Measurements from ENCODE around the gene GCLC. TPM values are rescaled to one million over a fixed set of nuclear protein-coding genes. Genes with fewer than 3 reads are reported as not detected.

The GCLC gene
- total RNA-seq, 1 experiment from 2014 or later: 47.1 TPM

- H3K36me3 Mint-ChIP-seq: no peaks in the 10 kb centered on the region
- ChIA-PET POLR2A (no interaction called here), CTCF (interaction anchor here (1.0 to 1.8 kb wide), 2 partner anchors 246 to 308 kb away, joined by 4 to 5 read pairs; no protein-coding TSS in a partner anchor)
- no peak for ATAC-seq
- no peaks in the 10 kb centered on the region for H3K4me1 Mint-ChIP-seq
- no peak for TF ChIP-seq ZNF425 (CRISPR knock-in tag; conservative IDR thresholded peaks at IDR 0.05)
- no peak overlapping the region for H3K4me3 Mint-ChIP-seq
- no peaks in the 10 kb centered on the region for H3K27me3 Mint-ChIP-seq (ENCODE audit: low read depth)
- no peak for DNase-seq (ENCODE audit: low spot score)
- no peak overlapping the region for H3K27ac Mint-ChIP-seq
- H3K9me3 Mint-ChIP-seq: no peaks in the 10 kb centered on the region
These were observed 65.0 kb downstream of the GCLC start for GRCh38 chr6:53479871-53480270.

GRCh38 chr6:53476964-53477363, 67.9 kb downstream of the GCLC start:
- CTCF ChIA-PET: no interaction called here
- POLR2A ChIA-PET: no interaction called here
- Mint-ChIP-seq H3K36me3 (no peaks in the 10 kb centered on the region), H3K9me3 (no peaks in the 10 kb centered on the region), H3K27ac (no peak overlapping the region), H3K4me1 (no peaks in the 10 kb centered on the region), H3K27me3 (ENCODE audit: low read depth) (no peaks in the 10 kb centered on the region), H3K4me3 (no peak overlapping the region)
- TF ChIP-seq USF2 (CRISPR knock-in tag; IDR thresholded peaks at IDR 0.05): no peak
- no peak for TF ChIP-seq KAT7 (CRISPR knock-in tag; IDR thresholded peaks at IDR 0.05; ENCODE audit: borderline replicate concordance)
- no peak for TF ChIP-seq USF1 (CRISPR knock-in tag; IDR thresholded peaks at IDR 0.05)
- TF ChIP-seq NFE2L1 (CRISPR knock-in tag; IDR thresholded peaks at IDR 0.05): no peak
- TF ChIP-seq ZNF317 (CRISPR knock-in tag; IDR thresholded peaks at IDR 0.05; ENCODE audit: borderline replicate concordance, low read depth): no peak
- no peak for TF ChIP-seq ZBTB43 (CRISPR knock-in tag; IDR thresholded peaks at IDR 0.05)
- TF ChIP-seq JUN (CRISPR knock-in tag; IDR thresholded peaks at IDR 0.05): no peak
- TF ChIP-seq RELA (CRISPR knock-in tag; IDR thresholded peaks at IDR 0.05; ENCODE audit: borderline replicate concordance): no peak
- no peak for TF ChIP-seq SMAD3 (CRISPR knock-in tag; IDR thresholded peaks at IDR 0.05; ENCODE audit: borderline replicate concordance)
- no peak for TF ChIP-seq NFATC4 (CRISPR knock-in tag; IDR thresholded peaks at IDR 0.05)
- no peak for TF ChIP-seq PRRX2 (CRISPR knock-in tag; IDR thresholded peaks at IDR 0.05)
- TF ChIP-seq EMX1 (CRISPR knock-in tag; IDR thresholded peaks at IDR 0.05): no peak
- no peak for TF ChIP-seq TCF7 (CRISPR knock-in tag; IDR thresholded peaks at IDR 0.05; ENCODE audit: low read depth)
- TF ChIP-seq ZNF263 (CRISPR knock-in tag; IDR thresholded peaks at IDR 0.05; ENCODE audit: low read depth): no peak
- no peak for TF ChIP-seq ZNF425 (CRISPR knock-in tag; conservative IDR thresholded peaks at IDR 0.05)
- TF ChIP-seq IRF1 (CRISPR knock-in tag; IDR thresholded peaks at IDR 0.05): no peak
- no peak for DNase-seq (ENCODE audit: low spot score)
- ATAC-seq: no peak

Data from WTC11 (cell line).